Activated CD4-positive, alpha-beta T cell treated with anti-CD3 and anti-CD28 coated beads for 36 hours (primary cell): ENCODE measurements around the gene TIMM13. TPM values are rescaled to one million over a fixed set of nuclear protein-coding genes. Genes with fewer than 3 reads are reported as not detected.

Experiments
- ATAC-seq: fragments of 200-7000 bp; cut with Tn5 transposase; one replicate; pipeline ENCODE4 v1.10.0; 2021; ENCODE audit warnings: mild to moderate bottlenecking, moderate library complexity
- CTCF ChIA-PET: fragments of 350-600 bp; sonication (Branson Sonifier 250); formaldehyde crosslinking; loops from one replicate; lab custom pipeline; 2021; ENCODE audit warnings: antibody characterized with exemption; lab: Charles Lee
- POLR2A ChIA-PET: fragments of 350-600 bp; sonication (Branson Sonifier 250); formaldehyde crosslinking; loops from one replicate; lab custom pipeline; 2021; ENCODE audit warnings: antibody characterized with exemption, inconsistent platforms; lab: Charles Lee
- DNase-seq: peaks from one replicate; pipeline ENCODE4 v3.0.0-alpha.2; 2020
- H3K27ac Mint-ChIP-seq: one replicate; pipeline ENCODE4 v1.8.0; 2021; ENCODE audit warnings: mixed read lengths
- H3K27me3 Mint-ChIP-seq: one replicate; pipeline ENCODE4 v1.8.0; 2021; ENCODE audit warnings: mixed read lengths
- H3K36me3 Mint-ChIP-seq: one replicate; pipeline ENCODE4 v1.8.0; 2021; ENCODE audit warnings: low read depth, mixed read lengths
- H3K4me1 Mint-ChIP-seq: one replicate; pipeline ENCODE4 v1.8.0; 2021; ENCODE audit warnings: mixed read lengths
- H3K4me3 Mint-ChIP-seq: one replicate; pipeline ENCODE4 v1.8.0; 2021; ENCODE audit warnings: mild to moderate bottlenecking, moderate library complexity, mixed read lengths
- H3K9me3 Mint-ChIP-seq: one replicate; pipeline ENCODE4 v1.8.0; 2021; ENCODE audit warnings: low read depth, mixed read lengths
- intact Hi-C, 2 experiments: fragments of 100-400 bp; cut with DNase I in 1 of 2; cut with micrococcal nuclease in 1 of 2; formaldehyde crosslinking; loops; one replicate each; pipeline versions ENCODE4 v1.14.2 to v1.15.1; 2022 to 2024; cut with DNase I, micrococcal nuclease
- total RNA-seq, 2 experiments: library from RNA; stranded (reverse); gene quantifications; one replicate each; pipeline ENCODE4 v1.2.3, GENCODE V29; 2021

The TIMM13 gene
- total RNA-seq, 2 experiments from 2014 or later, result 70.7 to 104 TPM

DNA sequence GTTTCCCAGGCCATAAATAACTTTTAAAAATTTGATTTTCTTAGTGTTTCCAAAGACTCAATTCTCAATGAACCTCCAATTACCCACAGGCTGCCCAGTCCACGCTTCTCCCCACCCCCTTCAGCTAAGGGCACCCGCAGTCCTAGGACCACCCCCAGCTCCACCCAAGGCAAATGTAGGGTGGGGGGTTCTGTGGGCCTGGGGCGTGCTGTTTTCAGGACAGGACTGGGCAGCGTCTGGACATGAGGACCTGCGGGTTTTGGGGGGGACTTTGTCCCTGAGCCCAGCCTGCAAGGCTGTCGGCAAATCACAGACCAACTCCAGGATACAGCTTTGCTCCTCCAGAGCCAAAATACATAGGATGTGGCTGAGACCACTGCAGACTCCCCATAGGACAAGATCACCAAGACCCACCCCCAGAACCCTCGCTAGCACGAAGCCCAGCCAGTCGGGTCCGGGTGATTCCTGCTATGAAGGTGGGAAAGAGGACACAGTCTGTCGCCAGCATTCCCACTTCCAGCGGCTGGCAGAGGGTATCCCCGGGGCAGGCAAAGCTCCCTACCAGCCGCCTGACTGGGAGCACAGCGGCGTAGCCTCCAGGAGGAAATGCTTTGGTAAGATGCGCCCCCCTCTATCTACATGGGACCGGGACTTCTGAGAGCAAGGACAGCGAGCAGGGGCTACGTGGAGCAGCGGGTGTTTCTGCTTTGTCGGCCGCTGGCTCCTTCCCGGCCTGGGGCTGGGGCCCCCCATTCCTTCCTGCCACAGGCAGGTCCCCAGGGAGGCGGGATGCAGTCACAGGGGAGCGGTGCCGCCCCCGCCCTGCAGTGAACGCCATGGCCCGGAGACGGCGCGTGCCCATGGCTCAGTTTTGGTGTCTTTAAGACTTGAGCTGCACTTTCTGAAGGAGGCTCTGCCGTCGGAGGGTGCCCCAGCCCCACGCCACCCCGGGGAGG lies 1.6 kb upstream of the TIMM13 start:
- Mint-ChIP-seq H3K9me3 (no peaks in the 10 kb centered on the region), H3K27ac (no peak overlapping the region), H3K27me3 (no peaks in the 10 kb centered on the region), H3K36me3 (peaks cover 27% of the 10 kb centered on the region), H3K4me3 (no peak overlapping the region), H3K4me1 (peaks cover 5% of the 10 kb centered on the region)
- ATAC-seq (no peak), DNase-seq (no peak)
- intact Hi-C loops, result no loop called here
- ChIA-PET CTCF (interaction anchor here (0.6 to 2.0 kb wide), 4 partner anchors 80 to 334 kb away, joined by 3 to 8 read pairs (median 4); no protein-coding TSS in a partner anchor), POLR2A (interaction anchor here (1.7 kb wide), 1 partner anchor 13 kb away, joined by 4 read pairs; no protein-coding TSS in a partner anchor)

DNA sequence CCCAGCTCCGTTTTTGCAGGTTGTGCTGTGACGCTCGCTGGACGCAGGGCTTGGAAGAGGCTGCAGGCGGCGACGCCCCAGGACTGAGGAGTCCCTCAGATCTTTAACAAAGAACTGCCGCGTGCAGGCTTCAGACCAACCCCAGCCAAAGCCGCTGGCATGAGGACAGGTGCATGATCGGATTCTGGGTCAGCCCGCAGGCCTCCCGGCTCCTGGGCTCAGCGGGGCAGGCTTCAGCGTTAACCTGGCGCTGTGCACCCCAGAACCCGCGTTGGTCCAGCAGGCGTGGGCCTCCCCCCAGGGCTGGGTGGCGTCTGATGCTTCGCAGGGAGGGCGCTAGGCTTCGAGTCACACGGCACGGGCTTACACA lies 920 bp upstream of the TIMM13 start:
- Mint-ChIP-seq H3K27ac (no peak overlapping the region), H3K4me3 (peak overlapping the region; percentile 86)

DNA sequence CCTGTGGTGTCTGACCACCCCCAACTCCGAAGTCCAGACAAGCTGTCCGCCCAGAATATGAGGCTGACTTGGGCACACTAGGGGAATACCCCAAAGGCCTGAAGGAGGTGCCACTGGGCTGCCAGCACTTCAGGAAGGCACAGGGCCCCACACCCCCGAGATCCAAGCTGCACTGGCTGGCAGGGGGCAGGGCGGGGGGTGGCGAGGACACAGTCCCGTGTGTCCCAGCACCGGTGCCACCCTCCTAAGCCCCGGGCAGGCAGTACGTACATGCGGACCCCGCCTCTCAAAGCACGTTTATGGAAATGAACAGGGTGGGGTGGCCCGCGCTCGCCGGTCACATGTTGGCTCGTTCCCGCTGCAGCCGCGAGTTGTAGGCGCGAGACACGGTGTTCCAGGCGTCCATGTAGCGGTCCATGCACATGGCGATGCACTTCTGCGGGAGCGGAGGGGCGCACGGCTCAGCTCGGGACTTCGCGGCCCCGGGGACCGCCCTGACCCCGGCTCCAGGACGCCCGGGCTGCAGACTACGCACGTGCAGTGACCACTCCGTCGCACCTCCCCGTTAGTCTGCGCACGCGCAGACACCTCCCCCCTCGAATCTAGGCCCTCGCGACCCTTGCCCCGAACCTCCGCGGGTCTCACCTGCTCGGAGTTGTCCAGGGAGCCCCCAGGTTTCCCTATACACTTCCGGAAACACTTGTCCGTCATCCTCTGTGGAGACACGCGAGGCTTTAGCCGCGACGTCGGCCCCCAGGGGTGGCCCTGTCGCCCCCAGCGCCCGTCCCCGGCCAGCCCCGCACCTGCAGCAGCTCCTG lies 566 bp downstream of the TIMM13 start:
- Mint-ChIP-seq H3K9me3 (no peaks in the 10 kb centered on the region), H3K4me3 (peak overlapping the region; percentile 86), H3K4me1 (peaks cover 5% of the 10 kb centered on the region), H3K27me3 (no peaks in the 10 kb centered on the region), H3K36me3 (peaks cover 22% of the 10 kb centered on the region), H3K27ac (peak overlapping the region; percentile 96)
- DNase-seq, result peak; percentile 67
- ATAC-seq, result peak; percentile 36
- intact Hi-C loops, result loop anchor here in 1 of 2 experiments (1.0 kb wide), 12 partner anchors 29 to 774 kb away; partner anchors contain the start of genes AP3D1, GNG7, IZUMO4 and LMNB2
- ChIA-PET CTCF (interaction anchor here (1.0 to 1.3 kb wide), 3 partner anchors 9 to 30 kb away, joined by 4 to 6 read pairs (median 4); partner anchors contain the start of gene LMNB2), POLR2A (interaction anchor here (0.6 to 1.9 kb wide), 8 partner anchors 13 to 983 kb away, joined by 3 to 8 read pairs (median 4); partner anchors contain the start of genes GADD45B and LMNB2)

More for the DNA sequence above, 920 bp upstream of the TIMM13 start:
- ChIA-PET CTCF (interaction anchor here (0.6 to 2.0 kb wide), 7 partner anchors 8 to 335 kb away, joined by 3 to 8 read pairs (median 4); partner anchors contain the start of gene LMNB2), POLR2A (interaction anchor here (0.6 to 1.9 kb wide), 6 partner anchors 14 to 141 kb away, joined by 3 to 8 read pairs (median 4); partner anchors contain the start of genes GADD45B and LMNB2)
- Mint-ChIP-seq H3K9me3 (no peaks in the 10 kb centered on the region), H3K27me3 (no peaks in the 10 kb centered on the region), H3K36me3 (peaks cover 27% of the 10 kb centered on the region), H3K4me1 (peaks cover 5% of the 10 kb centered on the region)
- ATAC-seq, result no peak
- intact Hi-C loops, result no loop called here
- no peak for DNase-seq

DNA sequence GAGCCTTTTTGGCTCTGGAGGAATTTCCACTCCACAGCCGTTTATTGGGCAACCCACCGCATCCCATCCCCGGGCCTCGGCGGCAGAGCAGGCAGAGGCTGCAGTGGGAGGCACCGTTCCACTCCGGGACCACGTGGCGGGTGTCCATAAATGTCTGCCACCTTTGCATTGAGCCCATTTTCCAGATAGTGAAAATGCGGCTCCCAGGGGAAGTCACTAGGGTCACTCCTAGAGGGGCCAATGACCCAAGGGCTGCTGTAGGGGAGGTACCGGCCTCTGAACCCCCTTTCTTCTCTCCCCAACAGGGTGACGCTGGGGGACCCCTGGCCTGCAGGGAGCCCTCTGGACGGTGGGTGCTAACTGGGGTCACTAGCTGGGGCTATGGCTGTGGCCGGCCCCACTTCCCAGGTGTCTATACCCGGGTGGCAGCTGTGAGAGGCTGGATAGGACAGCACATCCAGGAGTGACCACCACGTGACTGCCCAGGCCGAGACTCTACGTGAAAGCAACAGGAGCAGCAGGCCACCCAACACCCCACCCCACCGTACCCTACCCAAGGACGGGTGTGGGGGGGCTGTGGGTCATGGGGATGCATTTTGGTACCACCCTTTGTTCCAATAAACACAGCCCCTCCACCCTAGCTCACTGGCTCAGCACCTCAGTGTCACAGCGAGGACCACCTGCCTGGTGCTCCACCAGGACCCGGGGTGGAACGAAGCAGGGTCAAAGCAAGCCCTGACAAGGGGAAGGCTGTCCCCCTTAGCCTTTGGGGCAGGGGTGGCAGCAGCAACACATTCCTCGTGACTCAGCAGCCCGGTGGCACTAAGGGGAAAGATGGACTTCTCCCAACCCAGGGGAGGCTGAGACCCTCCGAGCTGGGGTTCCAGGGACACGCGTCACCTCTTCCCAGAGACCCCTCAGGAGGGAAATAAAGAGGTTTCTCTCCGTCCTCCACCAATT lies 1.5 kb downstream of the TIMM13 start:
- no peaks in the 10 kb centered on the region for H3K9me3 Mint-ChIP-seq
- intact Hi-C loops, result no loop called here
- H3K4me1 Mint-ChIP-seq, result peaks cover 5% of the 10 kb centered on the region
- peak overlapping the region; percentile 86 for H3K4me3 Mint-ChIP-seq
- H3K27ac Mint-ChIP-seq, result peak overlapping the region; percentile 96
- ChIA-PET CTCF (interaction anchor here (1.0 kb wide), 1 partner anchor 25 kb away, joined by 4 read pairs; no protein-coding TSS in a partner anchor), POLR2A (interaction anchor here (0.6 to 1.9 kb wide), 2 partner anchors 50 to 984 kb away, joined by 3 to 8 read pairs; partner anchors contain the start of gene GADD45B)
- peaks cover 17% of the 10 kb centered on the region for H3K36me3 Mint-ChIP-seq
- DNase-seq (no peak), ATAC-seq (no peak)
- no peaks in the 10 kb centered on the region for H3K27me3 Mint-ChIP-seq

DNA sequence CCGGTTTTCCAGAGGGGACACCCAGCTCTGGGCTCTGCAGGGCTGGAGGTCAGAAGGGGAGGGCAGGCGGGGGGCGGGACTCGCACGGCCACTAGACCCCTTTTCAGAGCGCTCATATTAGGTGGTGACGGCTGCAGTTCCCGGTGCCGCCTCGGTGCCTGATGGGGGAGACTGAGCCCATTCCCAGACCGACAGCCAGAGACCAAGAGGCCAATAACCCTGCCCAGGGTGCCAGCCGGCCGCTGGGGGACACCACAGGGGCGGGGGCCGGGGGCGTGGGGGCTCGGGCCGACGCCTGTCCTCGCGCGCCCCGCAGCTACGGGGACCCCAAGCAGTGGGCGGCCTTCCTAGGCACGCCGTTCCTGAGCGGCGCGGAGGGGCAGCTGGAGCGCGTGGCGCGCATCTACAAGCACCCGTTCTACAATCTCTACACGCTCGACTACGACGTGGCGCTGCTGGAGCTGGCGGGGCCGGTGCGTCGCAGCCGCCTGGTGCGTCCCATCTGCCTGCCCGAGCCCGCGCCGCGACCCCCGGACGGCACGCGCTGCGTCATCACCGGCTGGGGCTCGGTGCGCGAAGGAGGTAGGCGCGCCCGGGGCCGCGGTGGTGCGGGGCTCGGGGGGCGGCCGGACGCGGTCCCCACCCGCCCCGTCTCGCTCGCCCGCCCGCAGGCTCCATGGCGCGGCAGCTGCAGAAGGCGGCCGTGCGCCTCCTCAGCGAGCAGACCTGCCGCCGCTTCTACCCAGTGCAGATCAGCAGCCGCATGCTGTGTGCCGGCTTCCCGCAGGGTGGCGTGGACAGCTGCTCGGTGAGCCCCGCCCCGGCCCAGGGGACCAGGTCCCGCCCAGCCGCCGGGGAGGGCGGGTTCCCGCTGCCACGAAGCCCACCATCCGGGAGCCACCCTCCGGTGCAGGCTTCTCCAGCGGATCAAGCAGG lies 2.4 kb downstream of the TIMM13 start:
- no peak for ATAC-seq
- Mint-ChIP-seq H3K9me3 (no peaks in the 10 kb centered on the region), H3K4me1 (peaks cover 5% of the 10 kb centered on the region), H3K36me3 (peaks cover 14% of the 10 kb centered on the region), H3K4me3 (no peak overlapping the region), H3K27me3 (no peaks in the 10 kb centered on the region), H3K27ac (no peak overlapping the region)
- DNase-seq, result no peak
- intact Hi-C loops, result no loop called here
- CTCF ChIA-PET, result no interaction called here
- POLR2A ChIA-PET, result no interaction called here

DNA sequence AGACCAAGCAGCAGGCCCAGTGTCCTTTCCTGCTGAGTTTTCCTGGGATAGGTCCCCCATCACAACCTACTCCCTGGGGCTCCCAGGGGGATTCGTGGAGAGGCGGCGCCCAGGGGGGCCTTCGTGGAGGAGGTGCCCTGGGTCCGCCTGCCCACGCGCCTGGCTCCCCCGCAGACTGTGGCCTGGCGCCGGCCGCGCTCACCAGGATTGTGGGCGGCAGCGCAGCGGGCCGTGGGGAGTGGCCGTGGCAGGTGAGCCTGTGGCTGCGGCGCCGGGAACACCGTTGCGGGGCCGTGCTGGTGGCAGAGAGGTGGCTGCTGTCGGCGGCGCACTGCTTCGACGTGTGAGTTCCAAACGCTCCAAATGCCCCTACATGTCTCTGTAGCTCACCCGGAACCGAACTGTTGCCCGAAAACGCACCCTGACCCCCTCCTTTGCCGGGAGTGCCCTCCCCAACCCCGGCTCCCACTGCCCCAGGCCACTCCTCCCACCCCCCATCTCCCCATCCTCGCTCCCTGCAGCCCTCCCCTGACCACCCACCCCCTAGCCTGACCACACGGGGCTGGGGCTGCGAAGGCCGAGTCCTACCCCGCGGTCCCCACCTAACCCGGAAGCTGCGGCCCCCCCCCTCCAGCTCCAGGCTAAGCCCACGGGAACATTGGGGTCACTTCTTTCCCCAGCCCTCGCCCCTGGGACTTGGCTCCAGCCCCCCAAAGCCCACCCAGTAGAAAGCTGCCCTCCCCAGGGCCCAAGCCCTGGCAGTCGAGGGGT lies 3.3 kb downstream of the TIMM13 start:
- H3K9me3 Mint-ChIP-seq, result no peaks in the 10 kb centered on the region
- H3K27me3 Mint-ChIP-seq, result no peaks in the 10 kb centered on the region
- DNase-seq (no peak), ATAC-seq (no peak)
- H3K4me1 Mint-ChIP-seq, result peaks cover 5% of the 10 kb centered on the region
- H3K27ac Mint-ChIP-seq, result no peak overlapping the region
- ChIA-PET POLR2A (interaction anchor here (0.6 kb wide), 1 partner anchor 350 kb away, joined by 3 read pairs; no protein-coding TSS in a partner anchor), CTCF (interaction anchor here (1.5 kb wide), 1 partner anchor 188 kb away, joined by 6 read pairs; no protein-coding TSS in a partner anchor)
- no peak overlapping the region for H3K4me3 Mint-ChIP-seq
- intact Hi-C loops, result no loop called here
- H3K36me3 Mint-ChIP-seq, result peaks cover 14% of the 10 kb centered on the region

DNA sequence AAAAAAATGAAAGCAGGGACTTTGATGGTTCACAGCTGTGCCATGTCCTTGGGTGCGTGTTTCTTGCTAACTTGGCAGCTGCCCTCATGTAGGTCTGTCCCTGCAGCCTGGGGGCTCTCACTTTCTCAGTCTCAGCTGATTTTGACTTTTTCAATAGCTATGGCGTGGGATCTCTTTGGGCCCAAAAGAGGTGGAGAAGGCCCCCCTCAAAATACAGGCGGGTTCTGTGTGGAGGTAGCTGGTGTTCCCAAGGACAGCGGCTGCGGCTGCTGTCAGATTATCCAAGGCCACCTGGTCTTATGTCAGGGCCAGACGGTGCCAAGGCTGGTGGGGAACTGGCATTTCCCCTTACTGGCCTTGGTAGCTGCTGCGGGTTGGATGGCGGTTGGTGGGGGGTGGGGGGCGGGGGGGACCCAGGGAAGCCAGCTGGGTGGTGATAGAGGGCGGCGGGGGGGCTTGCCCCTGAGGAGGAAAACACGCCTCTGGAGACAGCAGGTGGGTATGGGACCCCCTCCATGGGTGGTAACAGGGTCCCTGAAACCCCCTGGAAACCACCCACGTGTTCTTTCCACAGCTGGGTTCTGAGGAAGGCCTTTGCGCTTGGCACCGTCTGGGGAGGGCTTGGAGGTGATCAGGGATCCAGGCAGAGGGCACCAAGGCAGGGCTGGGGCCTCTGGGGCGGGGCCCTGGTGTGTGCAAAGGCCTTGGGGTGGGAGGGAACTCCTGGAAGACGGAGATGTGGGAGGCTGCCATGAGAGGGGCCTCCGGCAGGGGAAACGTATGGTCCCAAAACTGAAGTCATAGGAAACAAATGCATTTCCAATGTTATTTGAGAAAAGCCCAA lies 4.1 kb downstream of the TIMM13 start:
- no peaks in the 10 kb centered on the region for H3K9me3 Mint-ChIP-seq

DNA sequence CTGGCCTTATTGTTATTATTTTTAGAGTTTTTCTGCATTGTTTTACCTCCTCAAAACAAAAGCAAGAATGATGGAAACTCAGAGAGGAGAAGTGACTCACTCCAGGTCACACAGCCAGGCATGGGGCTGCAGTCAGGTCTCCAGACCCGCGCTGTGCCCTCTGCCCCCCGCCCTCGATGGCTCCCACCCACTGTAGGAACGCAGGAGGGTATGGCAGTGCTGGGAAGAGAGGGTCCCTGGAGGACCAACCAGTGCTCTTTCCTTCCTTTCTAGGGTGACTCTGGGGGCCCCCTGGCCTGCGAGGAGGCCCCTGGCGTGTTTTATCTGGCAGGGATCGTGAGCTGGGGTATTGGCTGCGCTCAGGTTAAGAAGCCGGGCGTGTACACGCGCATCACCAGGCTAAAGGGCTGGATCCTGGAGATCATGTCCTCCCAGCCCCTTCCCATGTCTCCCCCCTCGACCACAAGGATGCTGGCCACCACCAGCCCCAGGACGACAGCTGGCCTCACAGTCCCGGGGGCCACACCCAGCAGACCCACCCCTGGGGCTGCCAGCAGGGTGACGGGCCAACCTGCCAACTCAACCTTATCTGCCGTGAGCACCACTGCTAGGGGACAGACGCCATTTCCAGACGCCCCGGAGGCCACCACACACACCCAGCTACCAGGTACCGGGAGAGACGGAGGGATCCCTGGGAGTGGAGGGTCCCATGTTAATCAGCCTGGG lies 5.6 kb downstream of the TIMM13 start:
- H3K9me3 Mint-ChIP-seq, result no peaks in the 10 kb centered on the region

More for the DNA sequence above, 4.1 kb downstream of the TIMM13 start:
- intact Hi-C loops, result no loop called here
- Mint-ChIP-seq H3K4me1 (peaks cover 5% of the 10 kb centered on the region), H3K36me3 (peaks cover 14% of the 10 kb centered on the region), H3K4me3 (no peak overlapping the region), H3K27ac (no peak overlapping the region), H3K27me3 (no peaks in the 10 kb centered on the region)
- ATAC-seq, result no peak
- no peak for DNase-seq
- CTCF ChIA-PET, result interaction anchor here (0.6 to 1.5 kb wide), 3 partner anchors 34 to 1098 kb away, joined by 3 to 6 read pairs (median 4); no protein-coding TSS in a partner anchor
- POLR2A ChIA-PET, result interaction anchor here (0.6 to 0.8 kb wide), 3 partner anchors 24 to 349 kb away, joined by 3 to 13 read pairs (median 4); no protein-coding TSS in a partner anchor

More for the DNA sequence above, 5.6 kb downstream of the TIMM13 start:
- intact Hi-C loops, result no loop called here
- Mint-ChIP-seq H3K4me1 (peaks cover 2% of the 10 kb centered on the region), H3K27me3 (no peaks in the 10 kb centered on the region), H3K27ac (no peak overlapping the region), H3K4me3 (no peak overlapping the region), H3K36me3 (peaks cover 11% of the 10 kb centered on the region)
- DNase-seq (no peak), ATAC-seq (no peak)
- ChIA-PET CTCF (no interaction called here), POLR2A (no interaction called here)
